RWPE2 (cell line): ENCODE data around the gene ACCS.
A peak's percentile ranks its signal among the peaks of the same experiment; 100 is the strongest.

Experiments used
- ATAC-seq: fragments of 200-7000 bp; cut with Tn5 transposase; 3 replicates; pipeline ENCODE4 v1.9.1; 2021; ENCODE audit warnings: low read depth
- DNase-seq: peaks from one replicate; pipeline ENCODE4 v3.0.0-alpha.2; 2020; ENCODE audit warnings: low spot score
- H3K27ac ChIP-seq: fragments of 450-650 bp; 2 replicates; pipeline ENCODE4 v1.5.1; 2017; ENCODE audit warnings: mild to moderate bottlenecking; ENCODE audit not compliant: poor library complexity, severe bottlenecking
- H3K27me3 ChIP-seq: fragments of 250-450 bp; sonication (Bioruptor Pico); 2 replicates; pipeline ENCODE4 v1.5.1; 2021; ENCODE audit warnings: mild to moderate bottlenecking, moderate library complexity; ENCODE audit not compliant: insufficient read depth, poor library complexity, severe bottlenecking
- H3K36me3 ChIP-seq: fragments of 250-450 bp; sonication (Bioruptor Pico); 2 replicates; pipeline ENCODE4 v1.5.1; 2020; ENCODE audit warnings: low read depth, mild to moderate bottlenecking, moderate library complexity
- H3K4me1 ChIP-seq: fragments of 250-450 bp; sonication (Bioruptor Pico); 2 replicates; pipeline ENCODE4 v1.5.1; 2021; ENCODE audit warnings: mild to moderate bottlenecking, moderate library complexity; ENCODE audit not compliant: insufficient read depth, poor library complexity, severe bottlenecking
- H3K4me3 ChIP-seq: fragments of 250-450 bp; sonication (Bioruptor Pico); 2 replicates; pipeline ENCODE4 v1.5.1; 2021; ENCODE audit warnings: mild to moderate bottlenecking, moderate library complexity; ENCODE audit not compliant: severe bottlenecking
- H3K9me3 ChIP-seq: fragments of 250-450 bp; sonication (Bioruptor Pico); 2 replicates; pipeline ENCODE4 v1.5.1; 2021; ENCODE audit warnings: mild to moderate bottlenecking, moderate library complexity; ENCODE audit not compliant: severe bottlenecking
- CTCF ChIP-seq: fragments of 450-650 bp; IDR thresholded peaks from one replicate; pipeline ENCODE4 v1.5.1; 2017; ENCODE audit warnings: mild to moderate bottlenecking, moderate library complexity; ENCODE audit not compliant: poor library complexity, severe bottlenecking

The ACCS gene

GRCh38 chr11:44126304-44126703 is 60.2 kb downstream of the ACCS start:
- no peak for DNase-seq
- H3K4me3 ChIP-seq = no peak overlapping the region
- ATAC-seq = no peak
- H3K9me3 ChIP-seq = no peaks in the 10 kb centered on the region
- H3K4me1 ChIP-seq = no peaks in the 10 kb centered on the region
- TF ChIP-seq CTCF = no peak
- H3K36me3 ChIP-seq = peaks cover 56% of the 10 kb centered on the region
- H3K27ac ChIP-seq = no peak overlapping the region
- H3K27me3 ChIP-seq = no peaks in the 10 kb centered on the region

GRCh38 chr11:44127130-44127529 is 61.1 kb downstream of the ACCS start:
- Histone ChIP-seq H3K9me3 (no peaks in the 10 kb centered on the region), H3K4me3 (no peak overlapping the region), H3K4me1 (no peaks in the 10 kb centered on the region), H3K27ac (no peak overlapping the region), H3K36me3 (peaks cover 60% of the 10 kb centered on the region), H3K27me3 (no peaks in the 10 kb centered on the region)
- DNase-seq (no peak), ATAC-seq (no peak)
- no peak for TF ChIP-seq CTCF

GRCh38 chr11:44128729-44129128 is 62.7 kb downstream of the ACCS start:
- Histone ChIP-seq H3K9me3 (no peaks in the 10 kb centered on the region), H3K4me3 (no peak overlapping the region), H3K27ac (no peak overlapping the region), H3K4me1 (no peaks in the 10 kb centered on the region), H3K27me3 (no peaks in the 10 kb centered on the region), H3K36me3 (peaks cover 64% of the 10 kb centered on the region)
- ATAC-seq (no peak), DNase-seq (no peak)
- TF ChIP-seq CTCF = no peak

- Histone ChIP-seq H3K27me3 (no peaks in the 10 kb centered on the region), H3K4me3 (no peak overlapping the region), H3K36me3 (peaks cover 70% of the 10 kb centered on the region), H3K9me3 (no peaks in the 10 kb centered on the region), H3K27ac (no peak overlapping the region), H3K4me1 (no peaks in the 10 kb centered on the region)
- no peak for ATAC-seq
- no peak for TF ChIP-seq CTCF
- DNase-seq = no peak
These were observed 64.7 kb downstream of the ACCS start for GRCh38 chr11:44130751-44131150.

- Histone ChIP-seq H3K4me1 (no peaks in the 10 kb centered on the region), H3K4me3 (no peak overlapping the region), H3K9me3 (no peaks in the 10 kb centered on the region), H3K27me3 (no peaks in the 10 kb centered on the region), H3K36me3 (peaks cover 49% of the 10 kb centered on the region), H3K27ac (no peak overlapping the region)
- DNase-seq (no peak), ATAC-seq (peak; percentile 41; the same call in 1 of the 3 replicates)
- TF ChIP-seq CTCF = peak; percentile 68
These were observed 67.4 kb downstream of the ACCS start for GRCh38 chr11:44133335-44133946.
